Measurements from ENCODE around the gene PHC2.

PHC2 gene

DNA sequence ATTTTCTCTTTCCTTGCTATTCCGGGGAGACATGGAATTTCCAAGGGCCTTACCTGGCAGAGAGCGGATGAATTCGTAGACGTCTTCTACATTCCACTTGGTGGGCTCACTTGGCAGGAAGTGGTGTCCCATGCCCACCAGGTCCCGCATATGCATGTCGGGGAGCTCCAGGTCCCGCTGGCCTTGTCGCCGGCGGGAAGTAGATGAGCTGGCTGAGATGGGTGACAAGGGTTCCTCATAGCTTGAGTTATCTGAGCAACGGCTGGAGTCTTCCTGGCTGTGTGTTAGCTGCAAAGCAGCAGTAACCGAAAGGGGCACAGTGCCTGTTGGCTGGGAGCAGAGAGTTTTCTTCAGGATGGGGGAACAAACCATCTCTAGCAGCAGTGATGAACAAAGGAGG is 102.1 kb downstream of the PHC2 start:
- DNase-seq (ENCODE audit: insufficient read length, low spot score) (no peak), FAIRE-seq (no peak)
- TF ChIP-seq, protein P1, sequence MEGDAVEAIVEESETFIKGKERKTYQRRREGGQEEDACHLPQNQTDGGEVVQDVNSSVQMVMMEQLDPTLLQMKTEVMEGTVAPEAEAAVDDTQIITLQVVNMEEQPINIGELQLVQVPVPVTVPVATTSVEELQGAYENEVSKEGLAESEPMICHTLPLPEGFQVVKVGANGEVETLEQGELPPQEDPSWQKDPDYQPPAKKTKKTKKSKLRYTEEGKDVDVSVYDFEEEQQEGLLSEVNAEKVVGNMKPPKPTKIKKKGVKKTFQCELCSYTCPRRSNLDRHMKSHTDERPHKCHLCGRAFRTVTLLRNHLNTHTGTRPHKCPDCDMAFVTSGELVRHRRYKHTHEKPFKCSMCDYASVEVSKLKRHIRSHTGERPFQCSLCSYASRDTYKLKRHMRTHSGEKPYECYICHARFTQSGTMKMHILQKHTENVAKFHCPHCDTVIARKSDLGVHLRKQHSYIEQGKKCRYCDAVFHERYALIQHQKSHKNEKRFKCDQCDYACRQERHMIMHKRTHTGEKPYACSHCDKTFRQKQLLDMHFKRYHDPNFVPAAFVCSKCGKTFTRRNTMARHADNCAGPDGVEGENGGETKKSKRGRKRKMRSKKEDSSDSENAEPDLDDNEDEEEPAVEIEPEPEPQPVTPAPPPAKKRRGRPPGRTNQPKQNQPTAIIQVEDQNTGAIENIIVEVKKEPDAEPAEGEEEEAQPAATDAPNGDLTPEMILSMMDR (IDR thresholded peaks at IDR 0.05; ENCODE audit: insufficient read depth, missing control alignments) = no peak

GRCh38 chr1:33327587-33328325 is 103.1 kb downstream of the PHC2 start:
- FAIRE-seq (no peak), DNase-seq (ENCODE audit: insufficient read length, low spot score) (no peak)
- TF ChIP-seq, protein P1 (IDR thresholded peaks at IDR 0.05; ENCODE audit: insufficient read depth, missing control alignments) = no peak

DNA sequence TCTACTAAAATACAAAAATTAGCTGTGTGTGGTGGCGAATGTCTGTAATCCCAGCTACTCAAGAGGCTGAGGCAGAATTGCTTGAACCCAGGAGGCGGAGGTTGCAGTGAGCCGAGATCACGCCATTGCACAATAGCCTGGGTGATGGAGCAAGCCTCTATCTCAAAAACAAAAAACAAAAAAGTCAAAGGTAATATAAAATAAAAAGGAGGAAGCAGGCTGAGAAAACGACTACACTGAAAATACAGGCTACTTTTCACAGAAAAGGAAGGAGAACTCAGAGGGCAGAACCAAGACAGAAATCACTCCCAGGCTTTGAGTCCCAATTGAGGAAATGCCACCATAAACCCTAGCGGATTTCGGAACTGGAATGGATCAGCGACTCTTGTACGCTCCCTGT is 104.1 kb downstream of the PHC2 start:
- DNase-seq (ENCODE audit: insufficient read length, low spot score) (no peak), FAIRE-seq (no peak)
- TF ChIP-seq, protein P1 (IDR thresholded peaks at IDR 0.05; ENCODE audit: insufficient read depth, missing control alignments) = no peak

DNA sequence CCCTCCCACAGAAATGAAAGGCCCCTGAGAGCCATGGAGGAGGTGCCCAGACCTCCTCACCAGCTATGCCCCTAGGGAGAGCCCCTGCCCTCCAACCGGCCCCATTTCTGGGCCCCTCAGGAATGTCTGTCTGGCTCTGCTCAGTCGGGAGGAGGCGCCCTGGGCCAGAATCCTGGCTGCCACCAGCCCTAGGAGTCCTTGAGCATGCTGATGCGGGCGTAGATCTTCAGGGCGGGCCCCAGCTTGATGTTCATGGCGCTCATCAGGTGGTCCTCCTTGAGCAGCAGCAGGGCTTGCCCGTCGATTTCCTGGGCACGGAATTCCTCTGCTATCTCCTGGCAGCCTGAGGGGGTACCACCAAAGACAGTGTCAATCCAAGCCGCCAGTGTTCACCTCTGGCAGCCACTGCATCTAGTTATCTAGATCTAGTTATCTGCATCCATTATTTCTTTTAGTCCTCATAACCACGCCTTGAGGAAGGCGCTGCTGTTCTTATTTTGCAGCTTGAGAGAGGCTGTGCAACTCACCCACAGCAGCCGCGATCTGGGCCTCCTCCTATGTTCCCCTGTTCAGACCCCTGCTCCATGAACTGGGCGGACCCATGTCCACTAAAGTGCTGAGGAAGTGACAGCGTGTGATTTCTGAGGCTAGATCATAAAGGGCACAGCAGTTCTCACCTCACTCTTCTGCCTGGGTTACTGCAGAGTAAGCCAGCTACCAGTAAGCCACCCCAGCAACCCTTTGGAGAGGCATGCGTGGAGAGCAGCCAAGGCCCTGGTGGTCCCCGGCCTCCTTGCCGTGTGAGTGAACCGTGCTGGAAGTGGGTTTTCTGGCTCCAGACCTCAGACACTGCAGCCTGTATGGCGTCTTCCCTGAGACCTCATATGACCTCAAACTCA is 106.0 kb downstream of the PHC2 start:
- FAIRE-seq = no peak
- no peak for DNase-seq (ENCODE audit: insufficient read length, low spot score)
- TF ChIP-seq, protein P1 (IDR thresholded peaks at IDR 0.05; ENCODE audit: insufficient read depth, missing control alignments) = no peak

- DNase-seq (ENCODE audit: insufficient read length, low spot score) = no peak
- FAIRE-seq = no peak
- TF ChIP-seq, protein P1 (IDR thresholded peaks at IDR 0.05; ENCODE audit: insufficient read depth, missing control alignments) = no peak
Observed at GRCh38 chr1:33323663-33324477, 107.0 kb downstream of the PHC2 start.

- FAIRE-seq = no peak
- TF ChIP-seq, protein P1 (IDR thresholded peaks at IDR 0.05; ENCODE audit: insufficient read depth, missing control alignments) = no peak
- DNase-seq (ENCODE audit: insufficient read length, low spot score) = no peak
Observed at GRCh38 chr1:33322870-33323585, 107.9 kb downstream of the PHC2 start.

Data from D721Med (cell line).